GM12801 (cell line): ENCODE measurements around the gene CHD3.

ENCODE experiments used
- CTCF ChIP-seq: IDR thresholded peaks from one replicate; pipeline ENCODE4 v1.5.1; 2011; ENCODE audit warnings: control low read depth; ENCODE audit not compliant: insufficient read length; ENCODE audit errors: extremely low read depth

Gene CHD3

GRCh38 chr17:7947651-7948050 lies 59.1 kb downstream of the CHD3 start:
- no peak for TF ChIP-seq CTCF

GRCh38 chr17:7950578-7950977 lies 62.0 kb downstream of the CHD3 start:
- no peak for TF ChIP-seq CTCF

GRCh38 chr17:7951143-7951792 lies 62.7 kb downstream of the CHD3 start:
- TF ChIP-seq CTCF: no peak

GRCh38 chr17:7955414-7956227 lies 67.0 kb downstream of the CHD3 start:
- TF ChIP-seq CTCF: no peak

- TF ChIP-seq CTCF: no peak
These were observed 67.8 kb downstream of the CHD3 start for GRCh38 chr17:7956228-7956965.

- no peak for TF ChIP-seq CTCF
These were observed 71.1 kb downstream of the CHD3 start for GRCh38 chr17:7959503-7960253.

GRCh38 chr17:7961421-7961820 lies 72.8 kb downstream of the CHD3 start:
- TF ChIP-seq CTCF: no peak
